ENCODE results near the gene PTRH1.

DNA sequence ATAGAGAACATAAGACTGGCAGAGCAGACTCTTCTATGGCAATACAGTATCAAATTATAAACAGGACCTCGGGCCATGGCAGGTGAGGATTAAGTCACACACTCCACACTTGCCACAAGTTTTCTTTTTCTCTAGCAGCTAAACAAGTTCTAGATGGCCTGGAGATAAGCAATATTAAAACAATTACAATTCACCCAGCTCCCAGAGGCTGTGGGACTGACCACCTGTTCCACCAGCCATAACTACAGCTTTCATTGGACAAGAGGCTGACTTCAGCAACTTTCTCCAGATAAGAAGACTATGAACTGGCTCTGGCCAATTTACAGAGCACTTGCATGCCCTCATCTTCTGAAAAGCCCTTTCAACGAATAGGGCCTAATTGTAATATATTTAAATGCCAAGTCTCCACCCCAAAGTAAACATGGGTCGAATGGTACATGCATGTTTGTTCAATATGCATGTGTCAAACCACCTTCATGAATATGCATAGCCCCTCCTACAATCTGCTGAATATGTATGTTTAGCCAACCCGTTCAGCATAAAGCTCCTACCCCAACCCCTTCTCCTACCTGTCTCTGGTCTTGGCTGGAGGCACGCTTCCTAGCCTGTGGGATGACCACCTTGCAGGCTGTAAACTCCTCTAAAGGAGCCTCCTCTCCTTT lies 14.7 kb downstream of the PTRH1 start:
- TF ChIP-seq, protein P1, sequence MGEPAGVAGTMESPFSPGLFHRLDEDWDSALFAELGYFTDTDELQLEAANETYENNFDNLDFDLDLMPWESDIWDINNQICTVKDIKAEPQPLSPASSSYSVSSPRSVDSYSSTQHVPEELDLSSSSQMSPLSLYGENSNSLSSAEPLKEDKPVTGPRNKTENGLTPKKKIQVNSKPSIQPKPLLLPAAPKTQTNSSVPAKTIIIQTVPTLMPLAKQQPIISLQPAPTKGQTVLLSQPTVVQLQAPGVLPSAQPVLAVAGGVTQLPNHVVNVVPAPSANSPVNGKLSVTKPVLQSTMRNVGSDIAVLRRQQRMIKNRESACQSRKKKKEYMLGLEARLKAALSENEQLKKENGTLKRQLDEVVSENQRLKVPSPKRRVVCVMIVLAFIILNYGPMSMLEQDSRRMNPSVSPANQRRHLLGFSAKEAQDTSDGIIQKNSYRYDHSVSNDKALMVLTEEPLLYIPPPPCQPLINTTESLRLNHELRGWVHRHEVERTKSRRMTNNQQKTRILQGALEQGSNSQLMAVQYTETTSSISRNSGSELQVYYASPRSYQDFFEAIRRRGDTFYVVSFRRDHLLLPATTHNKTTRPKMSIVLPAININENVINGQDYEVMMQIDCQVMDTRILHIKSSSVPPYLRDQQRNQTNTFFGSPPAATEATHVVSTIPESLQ (CRISPR knock-in tag; IDR thresholded peaks at IDR 0.05): no peak
- TF ChIP-seq, protein P2, sequence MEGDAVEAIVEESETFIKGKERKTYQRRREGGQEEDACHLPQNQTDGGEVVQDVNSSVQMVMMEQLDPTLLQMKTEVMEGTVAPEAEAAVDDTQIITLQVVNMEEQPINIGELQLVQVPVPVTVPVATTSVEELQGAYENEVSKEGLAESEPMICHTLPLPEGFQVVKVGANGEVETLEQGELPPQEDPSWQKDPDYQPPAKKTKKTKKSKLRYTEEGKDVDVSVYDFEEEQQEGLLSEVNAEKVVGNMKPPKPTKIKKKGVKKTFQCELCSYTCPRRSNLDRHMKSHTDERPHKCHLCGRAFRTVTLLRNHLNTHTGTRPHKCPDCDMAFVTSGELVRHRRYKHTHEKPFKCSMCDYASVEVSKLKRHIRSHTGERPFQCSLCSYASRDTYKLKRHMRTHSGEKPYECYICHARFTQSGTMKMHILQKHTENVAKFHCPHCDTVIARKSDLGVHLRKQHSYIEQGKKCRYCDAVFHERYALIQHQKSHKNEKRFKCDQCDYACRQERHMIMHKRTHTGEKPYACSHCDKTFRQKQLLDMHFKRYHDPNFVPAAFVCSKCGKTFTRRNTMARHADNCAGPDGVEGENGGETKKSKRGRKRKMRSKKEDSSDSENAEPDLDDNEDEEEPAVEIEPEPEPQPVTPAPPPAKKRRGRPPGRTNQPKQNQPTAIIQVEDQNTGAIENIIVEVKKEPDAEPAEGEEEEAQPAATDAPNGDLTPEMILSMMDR (IDR thresholded peaks at IDR 0.05): no peak

All from WTC11 (cell line).